HL-60 (cell line): ENCODE measurements around the gene HELZ.

Source experiments
- DNase-seq, 2 experiments: peaks; one replicate each; pipeline ENCODE4 v3.0.0-alpha.2; 2010 to 2020; ENCODE audit warnings: low read depth in 1 of 2, low spot score in 1 of 2
- H3K27ac ChIP-seq: fragments of 250-450 bp; sonication (Bioruptor Pico); replicated peaks from 2 replicates; pipeline ENCODE4 v1.5.1; 2020; ENCODE audit warnings: mild to moderate bottlenecking, moderate library complexity
- H3K27me3 ChIP-seq: fragments of 250-450 bp; sonication (Bioruptor Pico); 2 replicates; pipeline ENCODE4 v1.5.1; 2021; ENCODE audit warnings: mild to moderate bottlenecking, moderate library complexity; ENCODE audit not compliant: insufficient read depth, poor library complexity, severe bottlenecking
- H3K4me3 ChIP-seq: replicated peaks from 2 replicates; pipeline ENCODE4 v1.5.1; 2011; ENCODE audit warnings: mild to moderate bottlenecking, control low read depth, low read length; ENCODE audit not compliant: insufficient read depth
- CTCF ChIP-seq: IDR thresholded peaks from one replicate; pipeline ENCODE4 v1.5.1; 2011; ENCODE audit warnings: low read length, control low read depth, inconsistent platforms; ENCODE audit not compliant: insufficient read depth
- GABPA ChIP-seq: IDR thresholded peaks from 2 replicates; pipeline ENCODE4 v1.6.1; 2012; ENCODE audit warnings: low read depth
- POLR2AphosphoS5 ChIP-seq: IDR thresholded peaks from 2 replicates; pipeline ENCODE4 v1.6.1; 2012; ENCODE audit warnings: low read depth
- REST ChIP-seq: IDR thresholded peaks from 2 replicates; pipeline ENCODE4 v1.6.1; 2012; ENCODE audit warnings: low read depth; ENCODE audit not compliant: insufficient replicate concordance
- SPI1 ChIP-seq: IDR thresholded peaks from 2 replicates; pipeline ENCODE4 v1.6.1; 2012; ENCODE audit warnings: low read depth, mild to moderate bottlenecking, borderline replicate concordance

The HELZ gene

DNA sequence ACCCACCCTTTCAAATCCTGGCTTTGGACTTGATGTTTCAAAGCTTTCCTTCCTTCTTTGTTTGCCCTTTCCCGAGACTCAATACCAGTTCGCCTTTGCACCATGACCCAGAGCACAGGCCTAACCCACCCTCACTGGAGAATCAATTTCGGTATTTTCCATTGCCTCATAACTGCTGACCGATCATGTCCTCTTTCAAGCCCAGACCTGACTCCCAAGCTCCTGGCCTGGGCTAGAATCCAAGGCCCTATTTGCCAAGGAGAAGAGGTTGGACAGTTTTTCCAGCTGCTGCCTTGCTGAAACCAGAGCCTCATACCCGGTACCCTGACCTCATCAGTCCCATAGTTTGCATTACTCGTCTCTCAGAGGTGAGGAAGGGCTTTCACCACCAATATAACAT is 35.3 kb upstream of the HELZ start:
- TF ChIP-seq POLR2AphosphoS5 (no peak), GABPA (no peak), SPI1 (no peak), REST (no peak), CTCF (no peak)
- no peak for DNase-seq
- H3K4me3 ChIP-seq: no peak overlapping the region
- no peak overlapping the region for H3K27ac ChIP-seq
- H3K27me3 ChIP-seq: no peaks in the 10 kb centered on the region

DNA sequence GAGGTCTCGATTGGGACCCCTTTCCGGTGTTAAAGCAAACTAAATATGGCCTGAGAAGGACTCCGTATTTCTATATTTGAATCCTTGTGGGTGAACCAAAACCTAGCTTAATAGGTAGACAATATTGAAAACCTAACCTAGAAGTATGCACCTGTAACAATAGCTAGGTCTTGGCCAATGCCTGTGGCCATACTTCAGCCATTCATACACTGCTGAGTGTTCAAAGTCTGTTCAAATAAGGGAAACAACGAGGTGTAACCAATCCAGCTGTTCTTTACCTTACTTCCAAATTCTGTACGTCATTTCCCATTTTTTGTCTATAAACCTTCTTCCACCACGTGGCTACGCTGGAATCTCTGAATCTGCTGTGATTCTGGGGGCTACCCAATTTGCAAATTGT is 34.1 kb upstream of the HELZ start:
- DNase-seq: no peak
- Histone ChIP-seq H3K27ac (no peak overlapping the region), H3K27me3 (no peaks in the 10 kb centered on the region), H3K4me3 (no peak overlapping the region)
- TF ChIP-seq REST: no peak
- no peak for TF ChIP-seq GABPA
- TF ChIP-seq SPI1: no peak
- no peak for TF ChIP-seq POLR2AphosphoS5
- TF ChIP-seq CTCF: no peak

- Histone ChIP-seq H3K27ac (no peak overlapping the region), H3K27me3 (no peaks in the 10 kb centered on the region), H3K4me3 (no peak overlapping the region)
- DNase-seq: no peak
- TF ChIP-seq REST (no peak), POLR2AphosphoS5 (no peak), SPI1 (no peak), CTCF (no peak), GABPA (no peak)
These were observed 33.4 kb upstream of the HELZ start for GRCh38 chr17:67278363-67278762.
